Chondrocyte (in vitro differentiated cells): ENCODE data around the gene NUP210. TPM values are rescaled to one million over a fixed set of nuclear protein-coding genes. Genes with fewer than 3 reads are reported as not detected.
"Not testable (repeated sequence)": the region's sequence is repeated elsewhere in the genome, so short reads cannot be mapped to it uniquely, and the experiment has no call there.

Experiments used
- DNase-seq: peaks from one replicate; pipeline ENCODE4 v3.0.0; 2021; ENCODE audit warnings: mixed read lengths, low spot score
- H3K27ac Mint-ChIP-seq: one replicate; pipeline ENCODE4 v1.8.0; 2021; ENCODE audit warnings: mild to moderate bottlenecking, moderate library complexity, mixed read lengths; ENCODE audit not compliant: unreplicated experiment
- H3K27me3 Mint-ChIP-seq: 2 replicates; pipeline ENCODE4 v1.8.0; 2021; ENCODE audit warnings: low read depth, mixed read lengths
- H3K36me3 Mint-ChIP-seq: 2 replicates; pipeline ENCODE4 v1.8.0; 2021; ENCODE audit warnings: low read depth, mixed read lengths
- H3K4me1 Mint-ChIP-seq: 2 replicates; pipeline ENCODE4 v1.8.0; 2021; ENCODE audit warnings: low read depth, mild to moderate bottlenecking, mixed read lengths
- H3K4me3 Mint-ChIP-seq: one replicate; pipeline ENCODE4 v1.8.0; 2021; ENCODE audit warnings: mild to moderate bottlenecking, moderate library complexity, mixed read lengths; ENCODE audit not compliant: unreplicated experiment
- H3K9me3 Mint-ChIP-seq: 2 replicates; pipeline ENCODE4 v1.8.0; 2021; ENCODE audit warnings: low read depth, mixed read lengths
- total RNA-seq: library from RNA; stranded (reverse); gene quantifications from 3 replicates; pipeline ENCODE4 v1.2.1, GENCODE V29; 2021
- TF ChIP-seq, protein P1 (sequence below): fragments of 200-600 bp; sonication (generic); IDR thresholded peaks from 2 replicates; pipeline ENCODE4 v1.5.0; 2021; ENCODE audit warnings: antibody characterized with exemption, mild to moderate bottlenecking, moderate library complexity

The NUP210 gene
- total RNA-seq, 1 donor from 2014 or later: 0.72 TPM

DNA sequence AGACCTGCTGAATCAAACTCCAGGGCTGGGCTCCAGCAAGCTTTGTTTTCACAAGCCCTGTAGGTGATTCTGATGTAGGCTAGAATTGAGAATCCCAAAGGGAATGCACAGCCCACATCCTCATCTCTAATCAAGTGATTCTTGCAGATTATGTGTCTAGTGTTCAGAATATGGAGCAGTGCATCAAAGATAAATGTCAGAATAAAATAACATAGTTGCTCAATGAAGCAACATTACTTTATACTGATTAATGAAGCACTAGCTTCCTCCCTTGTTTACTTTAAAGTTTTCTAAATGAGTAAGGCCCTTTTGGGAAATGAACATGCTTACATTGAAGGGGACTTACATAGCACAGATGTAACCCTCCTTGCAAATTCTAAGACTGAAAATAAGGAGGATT lies 39.2 kb downstream of the NUP210 start:
- Mint-ChIP-seq H3K4me3 (no peak overlapping the region), H3K27ac (no peak overlapping the region), H3K4me1 (peaks cover 48% of the 10 kb centered on the region), H3K36me3 (no peaks in the 10 kb centered on the region), H3K27me3 (no peaks in the 10 kb centered on the region), H3K9me3 (no peaks in the 10 kb centered on the region)
- no peak for DNase-seq
- TF ChIP-seq, protein P1, sequence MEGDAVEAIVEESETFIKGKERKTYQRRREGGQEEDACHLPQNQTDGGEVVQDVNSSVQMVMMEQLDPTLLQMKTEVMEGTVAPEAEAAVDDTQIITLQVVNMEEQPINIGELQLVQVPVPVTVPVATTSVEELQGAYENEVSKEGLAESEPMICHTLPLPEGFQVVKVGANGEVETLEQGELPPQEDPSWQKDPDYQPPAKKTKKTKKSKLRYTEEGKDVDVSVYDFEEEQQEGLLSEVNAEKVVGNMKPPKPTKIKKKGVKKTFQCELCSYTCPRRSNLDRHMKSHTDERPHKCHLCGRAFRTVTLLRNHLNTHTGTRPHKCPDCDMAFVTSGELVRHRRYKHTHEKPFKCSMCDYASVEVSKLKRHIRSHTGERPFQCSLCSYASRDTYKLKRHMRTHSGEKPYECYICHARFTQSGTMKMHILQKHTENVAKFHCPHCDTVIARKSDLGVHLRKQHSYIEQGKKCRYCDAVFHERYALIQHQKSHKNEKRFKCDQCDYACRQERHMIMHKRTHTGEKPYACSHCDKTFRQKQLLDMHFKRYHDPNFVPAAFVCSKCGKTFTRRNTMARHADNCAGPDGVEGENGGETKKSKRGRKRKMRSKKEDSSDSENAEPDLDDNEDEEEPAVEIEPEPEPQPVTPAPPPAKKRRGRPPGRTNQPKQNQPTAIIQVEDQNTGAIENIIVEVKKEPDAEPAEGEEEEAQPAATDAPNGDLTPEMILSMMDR: no peak

DNA sequence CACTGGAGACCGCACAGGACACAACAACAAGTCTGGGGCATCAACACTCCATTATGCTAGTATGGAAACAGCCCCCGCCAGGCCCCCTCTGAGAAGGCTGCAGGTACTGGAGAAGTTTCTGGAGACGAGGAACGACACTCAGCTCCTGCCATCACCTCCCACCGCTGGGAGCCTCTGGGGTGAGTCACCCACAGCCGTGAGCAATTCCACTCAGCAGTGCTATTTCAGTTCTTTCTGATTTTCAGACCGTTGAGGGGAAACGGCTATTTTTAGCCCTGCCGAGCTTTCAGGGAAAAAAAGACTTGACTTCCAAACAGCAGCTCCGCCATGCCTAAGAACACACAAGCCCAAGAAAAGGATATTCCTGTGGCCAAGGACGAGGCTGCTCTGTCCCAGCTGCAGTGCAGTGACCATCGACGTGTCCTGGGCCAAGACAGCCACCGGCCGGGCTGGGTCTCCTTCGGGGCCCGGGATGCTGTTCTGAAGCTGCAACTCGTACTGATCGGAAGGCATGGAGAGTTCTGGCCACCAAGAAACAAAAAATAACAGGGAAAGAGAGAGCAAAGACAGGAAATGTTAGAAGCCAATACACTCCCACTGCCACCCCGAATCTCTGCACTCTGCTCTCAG lies 40.8 kb downstream of the NUP210 start:
- TF ChIP-seq, protein P1: no peak
- Mint-ChIP-seq H3K27me3 (no peaks in the 10 kb centered on the region), H3K27ac (peak overlapping the region; percentile 96), H3K36me3 (no peaks in the 10 kb centered on the region), H3K4me1 (peaks cover 42% of the 10 kb centered on the region), H3K4me3 (peak overlapping the region; percentile 61), H3K9me3 (no peaks in the 10 kb centered on the region)
- DNase-seq: no peak

DNA sequence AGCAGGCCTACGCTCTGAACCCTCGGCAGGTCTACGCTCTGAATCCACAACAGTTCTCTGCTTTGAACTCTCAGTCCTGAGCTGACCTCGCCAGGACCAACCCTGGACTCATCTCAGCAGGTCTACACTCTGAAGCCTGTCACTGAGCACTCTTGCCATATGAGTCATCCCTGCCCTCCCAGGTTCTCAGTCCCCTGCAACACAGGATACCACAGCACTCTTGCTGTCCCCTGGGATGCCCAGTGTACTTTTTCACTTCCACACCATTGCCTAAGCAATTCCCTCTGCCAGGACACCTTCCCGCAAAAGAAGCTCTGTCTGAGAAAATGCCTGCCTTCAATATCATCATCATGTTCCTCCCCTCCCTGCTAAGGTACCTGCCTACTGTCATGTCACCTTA lies 42.0 kb downstream of the NUP210 start:
- Mint-ChIP-seq H3K27me3 (no peaks in the 10 kb centered on the region), H3K27ac (peak overlapping the region; percentile 96), H3K4me1 (peaks cover 42% of the 10 kb centered on the region), H3K36me3 (no peaks in the 10 kb centered on the region), H3K4me3 (no peak overlapping the region), H3K9me3 (no peaks in the 10 kb centered on the region)
- no peak for DNase-seq
- TF ChIP-seq, protein P1: no peak

DNA sequence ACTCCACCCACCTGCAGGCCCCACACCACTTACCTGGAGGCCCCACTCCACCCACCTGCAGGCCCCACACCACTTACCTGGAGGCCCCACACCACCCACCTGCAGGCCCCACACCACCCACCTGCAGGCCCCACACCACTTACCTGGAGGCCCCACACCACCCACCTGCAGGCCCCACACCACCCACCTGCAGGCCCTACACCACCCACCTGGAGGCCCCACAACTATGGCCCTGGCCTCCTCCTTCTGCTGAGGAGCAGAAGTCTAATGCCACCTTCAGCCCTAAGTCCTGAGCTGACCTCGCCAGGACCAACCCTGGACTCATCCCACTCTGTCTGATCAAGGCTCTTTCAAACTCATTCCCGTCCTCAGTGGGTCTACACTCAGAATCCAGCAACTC lies 42.4 kb downstream of the NUP210 start:
- H3K27ac Mint-ChIP-seq: peak overlapping the region; percentile 96
- not testable (repeated sequence) for H3K27me3 Mint-ChIP-seq, H3K9me3 Mint-ChIP-seq, H3K36me3 Mint-ChIP-seq, DNase-seq, H3K4me3 Mint-ChIP-seq
- H3K4me1 Mint-ChIP-seq: peaks cover 42% of the 10 kb centered on the region

DNA sequence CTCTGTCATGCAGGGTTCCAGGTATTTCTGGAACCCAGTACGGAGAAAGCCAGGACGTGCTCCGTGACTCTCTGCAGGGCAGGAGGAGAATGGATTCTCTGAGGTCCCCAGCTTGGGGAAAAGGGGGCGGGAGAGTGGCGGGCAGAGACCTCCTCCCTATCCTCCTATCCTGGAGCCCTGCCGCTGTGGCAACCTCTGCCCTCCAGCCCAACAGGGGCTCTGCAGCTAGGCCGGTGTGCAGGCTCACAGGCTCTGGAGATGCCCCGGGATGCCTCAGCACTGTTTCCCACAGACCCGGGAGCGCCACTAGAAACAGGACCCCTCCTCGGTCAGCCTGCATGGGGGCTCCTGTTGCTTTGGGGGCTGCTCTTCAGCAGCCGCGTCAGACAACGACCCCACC lies 43.1 kb downstream of the NUP210 start:
- no peak overlapping the region for H3K4me3 Mint-ChIP-seq
- no peak for DNase-seq

More for the DNA sequence above, 43.1 kb downstream of the NUP210 start:
- peaks cover 39% of the 10 kb centered on the region for H3K4me1 Mint-ChIP-seq
- no peaks in the 10 kb centered on the region for H3K9me3 Mint-ChIP-seq
- no peaks in the 10 kb centered on the region for H3K36me3 Mint-ChIP-seq
- H3K27ac Mint-ChIP-seq: no peak overlapping the region
- TF ChIP-seq, protein P1: no peak
- no peaks in the 10 kb centered on the region for H3K27me3 Mint-ChIP-seq
